Measurements from ENCODE around the gene SARS2. TPM values are rescaled to one million over a fixed set of nuclear protein-coding genes. Genes with fewer than 3 reads are reported as not detected.

SARS2 gene
- total RNA-seq, 1 experiment from 2014 or later, result 74.7 TPM

GRCh38 chr19:38905620-38906019 lies 24.9 kb downstream of the SARS2 start:
- no peaks in the 10 kb centered on the region; the same call in 1 of the 2 replicates for H3K27me3 Mint-ChIP-seq (ENCODE audit: low read depth)
- H3K4me1 Mint-ChIP-seq, result peaks cover 7% of the 10 kb centered on the region
- no peak for TF ChIP-seq NFE2L1 (CRISPR knock-in tag; IDR thresholded peaks at IDR 0.05)
- TF ChIP-seq, protein P1, sequence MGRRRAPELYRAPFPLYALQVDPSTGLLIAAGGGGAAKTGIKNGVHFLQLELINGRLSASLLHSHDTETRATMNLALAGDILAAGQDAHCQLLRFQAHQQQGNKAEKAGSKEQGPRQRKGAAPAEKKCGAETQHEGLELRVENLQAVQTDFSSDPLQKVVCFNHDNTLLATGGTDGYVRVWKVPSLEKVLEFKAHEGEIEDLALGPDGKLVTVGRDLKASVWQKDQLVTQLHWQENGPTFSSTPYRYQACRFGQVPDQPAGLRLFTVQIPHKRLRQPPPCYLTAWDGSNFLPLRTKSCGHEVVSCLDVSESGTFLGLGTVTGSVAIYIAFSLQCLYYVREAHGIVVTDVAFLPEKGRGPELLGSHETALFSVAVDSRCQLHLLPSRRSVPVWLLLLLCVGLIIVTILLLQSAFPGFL (CRISPR knock-in tag; IDR thresholded peaks at IDR 0.05; ENCODE audit: borderline replicate concordance), result no peak
- TF ChIP-seq EMX1 (CRISPR knock-in tag; IDR thresholded peaks at IDR 0.05), result no peak
- no peak for TF ChIP-seq ZNF671 (CRISPR knock-in tag; IDR thresholded peaks at IDR 0.05)
- TF ChIP-seq SOX15 (CRISPR knock-in tag; IDR thresholded peaks at IDR 0.05), result no peak
- no peak for TF ChIP-seq NR3C1 (CRISPR knock-in tag; conservative IDR thresholded peaks at IDR 0.05; ENCODE audit: low read depth)
- no peak for TF ChIP-seq ZBTB43 (CRISPR knock-in tag; IDR thresholded peaks at IDR 0.05)
- no peak for TF ChIP-seq USF2 (CRISPR knock-in tag; IDR thresholded peaks at IDR 0.05)
- TF ChIP-seq ATF3 (CRISPR knock-in tag; conservative IDR thresholded peaks at IDR 0.05), result no peak
- ChIA-PET CTCF (interaction anchor here (1.2 to 2.0 kb wide), 2 partner anchors 18 to 25 kb away, joined by 3 to 13 read pairs; partner anchors contain the start of genes MRPS12 and SARS2), POLR2A (no interaction called here)
- no peak for DNase-seq (ENCODE audit: low spot score)
- peaks cover 4% of the 10 kb centered on the region; the same call in 1 of the 2 replicates for H3K9me3 Mint-ChIP-seq
- no peak for ATAC-seq
- H3K36me3 Mint-ChIP-seq, result peaks cover 10% of the 10 kb centered on the region
- no peak overlapping the region for H3K27ac Mint-ChIP-seq
- no peak overlapping the region for H3K4me3 Mint-ChIP-seq

DNA sequence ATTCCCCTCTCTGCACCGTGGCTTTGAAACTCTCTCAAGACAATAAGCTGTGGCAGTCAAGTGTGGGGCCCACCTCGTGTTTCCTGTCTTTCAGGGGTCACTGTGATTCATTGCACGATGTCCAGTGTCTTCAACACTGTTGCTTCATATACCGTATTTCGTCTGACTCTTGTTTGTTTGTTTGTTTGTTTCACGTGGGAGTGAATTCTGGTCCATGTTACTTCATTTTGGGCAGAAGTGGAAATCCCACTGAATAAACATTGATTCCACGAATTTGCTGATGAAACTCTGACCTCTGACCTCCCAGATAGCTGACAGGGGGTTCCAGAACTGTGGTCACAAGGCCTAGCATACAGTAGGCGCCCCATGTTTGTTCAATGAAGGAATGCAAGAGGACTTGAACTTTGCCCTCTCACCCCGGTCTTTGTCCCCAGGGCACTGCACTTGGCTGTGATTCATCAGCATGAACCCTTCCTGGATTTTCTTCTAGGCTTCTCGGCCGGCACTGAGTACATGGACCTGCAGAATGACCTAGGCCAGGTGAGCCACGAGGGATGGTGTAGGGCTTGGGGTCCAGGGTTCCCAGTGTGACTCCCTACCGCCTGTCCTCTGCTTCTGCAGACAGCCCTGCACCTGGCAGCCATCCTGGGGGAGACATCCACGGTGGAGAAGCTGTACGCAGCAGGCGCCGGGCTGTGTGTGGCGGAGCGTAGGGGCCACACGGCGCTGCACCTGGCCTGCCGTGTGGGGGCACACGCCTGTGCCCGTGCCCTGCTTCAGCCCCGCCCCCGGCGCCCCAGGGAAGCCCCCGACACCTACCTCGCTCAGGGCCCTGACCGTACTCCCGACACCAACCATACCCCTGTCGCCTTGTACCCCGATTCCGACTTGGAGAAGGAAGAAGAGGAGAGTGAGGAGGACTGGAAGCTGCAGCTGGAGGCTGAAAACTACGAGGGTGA lies 25.7 kb downstream of the SARS2 start:
- Mint-ChIP-seq H3K4me3 (no peak overlapping the region), H3K27ac (no peak overlapping the region), H3K36me3 (peaks cover 10% of the 10 kb centered on the region), H3K9me3 (peaks cover 4% of the 10 kb centered on the region; the same call in 1 of the 2 replicates), H3K27me3 (ENCODE audit: low read depth) (no peaks in the 10 kb centered on the region), H3K4me1 (peaks cover 8% of the 10 kb centered on the region)
- TF ChIP-seq CDX4 (CRISPR knock-in tag; IDR thresholded peaks at IDR 0.05; ENCODE audit: borderline replicate concordance), result no peak
- TF ChIP-seq ELF4 (CRISPR knock-in tag; IDR thresholded peaks at IDR 0.05; ENCODE audit: low read depth), result no peak
- no peak for TF ChIP-seq CBFB (CRISPR knock-in tag; IDR thresholded peaks at IDR 0.05; ENCODE audit: low read depth)
- TF ChIP-seq ZNF281 (CRISPR knock-in tag; IDR thresholded peaks at IDR 0.05), result no peak
- TF ChIP-seq GABPB1 (CRISPR knock-in tag; IDR thresholded peaks at IDR 0.05), result 0 out of 2 replicates have a peak, but pooled peaks have one; percentile 20
- no peak for TF ChIP-seq ATF1 (CRISPR knock-in tag; IDR thresholded peaks at IDR 0.05)
- no peak for TF ChIP-seq ZNF671 (CRISPR knock-in tag; IDR thresholded peaks at IDR 0.05)
- ATAC-seq (no peak), DNase-seq (ENCODE audit: low spot score) (no peak)
- POLR2A ChIA-PET, result no interaction called here
- CTCF ChIA-PET, result interaction anchor here (1.2 to 2.0 kb wide), 2 partner anchors 17 to 25 kb away, joined by 3 to 13 read pairs; partner anchors contain the start of genes MRPS12 and SARS2

Measured in WTC11 (cell line).